ENCODE results near the gene FAP. TPM values are rescaled to one million over a fixed set of nuclear protein-coding genes. Genes with fewer than 3 reads are reported as not detected.

FAP gene, protein sequence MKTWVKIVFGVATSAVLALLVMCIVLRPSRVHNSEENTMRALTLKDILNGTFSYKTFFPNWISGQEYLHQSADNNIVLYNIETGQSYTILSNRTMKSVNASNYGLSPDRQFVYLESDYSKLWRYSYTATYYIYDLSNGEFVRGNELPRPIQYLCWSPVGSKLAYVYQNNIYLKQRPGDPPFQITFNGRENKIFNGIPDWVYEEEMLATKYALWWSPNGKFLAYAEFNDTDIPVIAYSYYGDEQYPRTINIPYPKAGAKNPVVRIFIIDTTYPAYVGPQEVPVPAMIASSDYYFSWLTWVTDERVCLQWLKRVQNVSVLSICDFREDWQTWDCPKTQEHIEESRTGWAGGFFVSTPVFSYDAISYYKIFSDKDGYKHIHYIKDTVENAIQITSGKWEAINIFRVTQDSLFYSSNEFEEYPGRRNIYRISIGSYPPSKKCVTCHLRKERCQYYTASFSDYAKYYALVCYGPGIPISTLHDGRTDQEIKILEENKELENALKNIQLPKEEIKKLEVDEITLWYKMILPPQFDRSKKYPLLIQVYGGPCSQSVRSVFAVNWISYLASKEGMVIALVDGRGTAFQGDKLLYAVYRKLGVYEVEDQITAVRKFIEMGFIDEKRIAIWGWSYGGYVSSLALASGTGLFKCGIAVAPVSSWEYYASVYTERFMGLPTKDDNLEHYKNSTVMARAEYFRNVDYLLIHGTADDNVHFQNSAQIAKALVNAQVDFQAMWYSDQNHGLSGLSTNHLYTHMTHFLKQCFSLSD
- total RNA-seq = 62.3 and 69.7 TPM in 2 replicates

DNA sequence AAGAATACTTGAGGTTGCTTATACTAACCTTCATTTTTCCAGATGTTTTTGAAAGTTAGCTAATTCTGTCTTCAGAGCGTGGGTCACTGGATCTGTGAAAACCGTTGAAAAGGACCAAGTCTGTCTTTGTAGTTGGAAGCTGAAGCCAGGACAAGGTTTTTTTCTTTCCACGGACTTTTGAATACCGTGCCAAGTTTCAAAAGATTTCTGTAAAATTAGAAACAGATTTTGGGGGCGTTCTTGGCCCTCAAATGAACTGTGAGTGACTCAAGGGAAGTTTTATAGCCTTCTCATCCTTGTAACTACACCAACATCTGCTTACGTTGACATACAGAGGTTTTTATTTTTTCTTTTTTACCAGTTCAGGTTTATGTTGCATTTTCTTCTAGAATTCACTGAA is at the start of gene FAP:
TSS of gene FAP (minus strand) at position 152 of the 400 bp plus-strand sequence. CDS start at position 34, 118 bp downstream.

DNA sequence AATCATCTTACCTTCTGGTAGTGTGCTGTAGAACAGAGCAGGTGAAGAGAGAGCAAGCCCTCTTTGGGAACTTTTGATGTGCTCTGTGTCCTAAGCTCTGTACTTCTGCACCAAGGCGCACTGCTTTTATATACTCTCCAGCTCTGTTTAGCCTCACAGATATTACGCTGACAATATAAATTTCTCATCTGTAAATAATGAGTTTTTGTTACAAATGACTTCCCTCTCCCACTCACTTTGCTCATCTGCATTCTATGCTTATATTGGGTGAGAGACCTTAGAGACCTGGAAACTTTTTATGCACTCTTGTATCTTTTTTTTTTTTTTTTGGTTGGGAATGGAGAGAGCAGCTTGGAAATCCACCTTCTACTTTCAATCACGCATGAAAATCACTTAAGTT is 91.1 kb downstream of the FAP start, which contains the start of gene GCG:
TSS of gene GCG (minus strand) at position 101 of the 400 bp plus-strand sequence. CDS start 3,069 bp downstream, outside the sequence.

Other genes starting within 250 kb of the FAP start
- gene DPP4, start 169.2 kb downstream of the FAP start, total RNA-seq = 45.6 and 96.3 TPM in 2 replicates
- not detected in 2 replicates for gene GCG, start 91.2 kb downstream of the FAP start, total RNA-seq
- gene IFIH1, start 75.2 kb upstream of the FAP start, total RNA-seq = 1.5 and 3.5 TPM in 2 replicates
- gene GCA, start 100.7 kb upstream of the FAP start, total RNA-seq = 3.3 and 10.4 TPM in 2 replicates

All from pericardium fibroblast (primary cell).